HPDE6-E6E7 (cell line): Measurements from ENCODE around the gene CFAP73.
A peak's percentile ranks its signal among the peaks of the same experiment; 100 is the strongest.
"Not testable (repeated sequence)": the region's sequence is repeated elsewhere in the genome, so short reads cannot be mapped to it uniquely, and the experiment has no call there.

ENCODE experiments used
- DNase-seq: peaks from one replicate; pipeline ENCODE4 v3.0.0; 2011; ENCODE audit warnings: missing footprints; ENCODE audit errors: extremely low spot score

CFAP73 gene

GRCh38 chr12:113149361-113150150 lies at the start of gene CFAP73:
Gene CFAP73, plus strand, starts transcription at chr12:113149724. Its CDS starts 134 bp downstream, at chr12:113149858.
- DNase-seq: peak; percentile 83

GRCh38 chr12:113099764-113100163 lies 49.8 kb upstream of the CFAP73 start:
- no peak for DNase-seq

- DNase-seq: no peak
These were observed 47.8 kb upstream of the CFAP73 start for GRCh38 chr12:113101751-113102150.

- DNase-seq: no peak
These were observed 46.7 kb upstream of the CFAP73 start for GRCh38 chr12:113102811-113103210.

GRCh38 chr12:113103756-113104450 lies 45.6 kb upstream of the CFAP73 start:
- no peak for DNase-seq

- DNase-seq: no peak
These were observed 44.5 kb upstream of the CFAP73 start for GRCh38 chr12:113104953-113105510.

- DNase-seq: no peak
These were observed 43.8 kb upstream of the CFAP73 start for GRCh38 chr12:113105606-113106271.

- DNase-seq: no peak
These were observed 43.2 kb upstream of the CFAP73 start for GRCh38 chr12:113106361-113106760.

- no peak for DNase-seq
These were observed 41.2 kb upstream of the CFAP73 start for GRCh38 chr12:113108308-113108707.

- no peak for DNase-seq
These were observed 40.2 kb upstream of the CFAP73 start for GRCh38 chr12:113109360-113109759.

- no peak for DNase-seq
These were observed 39.5 kb upstream of the CFAP73 start for GRCh38 chr12:113109872-113110599.

- no peak for DNase-seq
These were observed 38.3 kb upstream of the CFAP73 start for GRCh38 chr12:113111247-113111646.

- DNase-seq: no peak
These were observed 37.3 kb upstream of the CFAP73 start for GRCh38 chr12:113112043-113112899.

GRCh38 chr12:113113397-113113796 lies 36.1 kb upstream of the CFAP73 start:
- no peak for DNase-seq

- no peak for DNase-seq
These were observed 34.9 kb upstream of the CFAP73 start for GRCh38 chr12:113114447-113115178.

- no peak for DNase-seq
These were observed 33.9 kb upstream of the CFAP73 start for GRCh38 chr12:113115455-113116126.

GRCh38 chr12:113116875-113117274 lies 32.6 kb upstream of the CFAP73 start:
- no peak for DNase-seq

GRCh38 chr12:113117684-113118083 lies 31.8 kb upstream of the CFAP73 start:
- not testable (repeated sequence) for DNase-seq

- no peak for DNase-seq
These were observed 31.4 kb upstream of the CFAP73 start for GRCh38 chr12:113118142-113118541.
